Activated CD4-positive, CD25-positive, alpha-beta regulatory T cell treated with anti-CD3 and anti-CD28 coated beads, Interleukin-2, amount 50 U/mL, for 24 hours (primary cell): ENCODE measurements around the gene VAV3.

ENCODE experiments used
- ATAC-seq, 2 donors: fragments of 150-1000 bp; cut with Tn5 transposase; one replicate each; pipeline ENCODE4 v1.10.0; 2021; ENCODE audit warnings: mild to moderate bottlenecking in 1 of 2, moderate library complexity in 1 of 2

Gene VAV3

DNA sequence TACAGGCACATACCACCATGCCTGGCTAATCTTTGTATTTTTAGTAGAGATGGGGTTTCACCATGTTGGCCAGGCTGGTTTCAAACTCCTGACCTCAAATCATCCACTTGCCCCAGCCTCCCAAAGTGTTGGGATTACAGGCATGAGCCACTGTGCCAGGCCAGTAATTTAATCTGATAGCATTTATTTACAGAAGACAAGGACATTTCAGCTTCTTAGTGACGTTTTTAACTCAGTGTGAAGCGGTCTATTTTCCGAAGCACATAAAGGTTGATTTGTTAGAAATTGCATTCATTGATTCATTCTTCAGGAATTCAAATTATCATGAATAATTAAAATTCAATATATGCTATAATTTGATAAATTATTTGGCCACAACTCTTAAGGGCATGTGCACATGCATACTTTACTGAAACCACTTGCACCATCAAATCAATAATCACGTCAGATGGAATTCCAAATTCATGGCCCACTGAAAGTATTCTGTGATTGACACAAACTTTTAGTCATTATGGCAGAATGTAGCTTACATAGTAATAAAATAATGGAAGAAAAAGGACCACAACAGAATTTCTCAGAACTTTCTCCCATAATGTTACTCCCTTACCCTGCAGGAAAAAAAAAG, 339.5 kb downstream of the VAV3 start:
- ATAC-seq: no peak

GRCh38 chr1:107623431-107623830, 341.5 kb downstream of the VAV3 start:
- no peak for ATAC-seq

- peak; percentile 91 to 95 for ATAC-seq
Measured at GRCh38 chr1:107622966-107623365, 342.0 kb downstream of the VAV3 start.

DNA sequence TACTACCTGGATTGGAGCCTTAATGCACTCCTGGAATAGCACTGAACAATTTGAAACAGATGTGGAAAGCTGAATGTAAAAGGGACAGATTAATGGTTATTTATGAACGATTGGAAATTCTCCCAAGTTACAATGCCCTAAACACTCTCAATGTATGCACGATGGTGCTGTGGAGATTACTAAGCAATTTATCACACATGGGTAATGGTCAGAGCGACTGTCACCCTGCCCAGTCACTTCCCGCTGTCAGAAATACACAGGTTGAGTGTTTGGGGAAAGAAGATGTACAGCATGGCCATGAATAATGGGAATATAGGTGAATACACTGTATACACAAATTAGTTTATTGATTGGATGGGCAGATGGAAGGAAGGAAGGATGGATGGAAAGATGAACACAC, 342.4 kb downstream of the VAV3 start:
- no peak for ATAC-seq

DNA sequence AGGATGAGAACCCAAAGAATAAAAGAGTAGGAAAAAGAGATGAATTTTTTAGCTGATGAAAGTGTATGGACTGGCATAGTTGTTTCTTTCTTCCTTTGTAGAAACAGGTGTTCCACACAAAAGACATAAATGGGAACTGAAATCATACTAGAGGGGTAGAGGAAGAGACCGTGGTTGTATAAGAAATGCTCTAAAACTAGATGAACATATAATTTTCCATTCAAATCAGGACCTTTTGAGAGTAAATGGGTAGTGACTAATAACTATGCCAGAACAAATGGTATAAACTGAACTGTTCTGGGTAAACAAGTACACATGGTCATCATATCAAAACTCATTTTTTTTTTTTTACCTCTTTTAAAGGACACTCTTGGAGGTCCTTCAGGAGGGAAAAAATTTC, 344.2 kb downstream of the VAV3 start:
- no peak for ATAC-seq

- no peak for ATAC-seq
Measured at GRCh38 chr1:107618539-107618938, 346.4 kb downstream of the VAV3 start.

- ATAC-seq: no peak
Measured at GRCh38 chr1:107617921-107618320, 347.1 kb downstream of the VAV3 start.

GRCh38 chr1:107617456-107617855, 347.5 kb downstream of the VAV3 start:
- ATAC-seq: no peak

DNA sequence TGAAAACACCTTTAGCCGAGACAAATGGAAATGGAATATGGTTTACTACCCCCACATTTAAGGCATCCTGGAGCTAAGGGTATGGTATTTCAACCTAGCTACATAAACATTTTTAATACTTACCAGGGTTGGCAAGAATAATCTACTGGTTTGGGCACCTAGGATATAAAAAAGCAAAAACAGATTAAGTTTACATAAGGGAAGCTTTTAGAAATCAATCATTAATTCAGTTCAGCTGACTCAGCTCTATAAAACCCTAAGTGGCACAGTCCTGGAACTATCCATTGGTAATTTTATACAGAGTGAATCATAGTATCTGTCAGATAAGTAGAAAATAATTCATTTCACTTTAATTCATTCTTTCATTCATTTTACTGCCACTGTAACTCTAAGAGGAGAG, 355.2 kb downstream of the VAV3 start:
- ATAC-seq: no peak

DNA sequence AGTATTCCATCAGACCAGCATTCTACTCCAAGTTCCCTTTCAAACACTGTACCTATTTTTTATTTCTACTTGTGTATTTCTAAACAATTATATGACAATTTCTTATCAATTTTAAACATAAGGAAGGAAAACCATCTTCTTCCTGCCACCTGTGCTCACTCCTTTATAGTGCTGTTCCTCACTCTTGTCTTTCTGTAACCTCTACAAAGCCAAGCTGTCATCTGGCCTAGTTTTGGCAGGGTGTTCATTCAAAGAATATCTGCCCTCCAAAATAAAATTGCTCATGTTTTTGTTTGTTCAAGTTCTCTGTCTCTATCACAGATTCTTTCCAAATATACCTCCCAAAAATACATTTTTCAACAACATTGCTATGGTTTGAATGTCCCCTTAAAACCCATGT, 360.2 kb downstream of the VAV3 start:
- ATAC-seq: no peak

GRCh38 chr1:107600607-107601160, 364.3 kb downstream of the VAV3 start:
- no peak for ATAC-seq

- ATAC-seq: no peak
Measured at GRCh38 chr1:107599220-107599619, 365.8 kb downstream of the VAV3 start.

GRCh38 chr1:107597290-107597689, 367.7 kb downstream of the VAV3 start:
- no peak for ATAC-seq

GRCh38 chr1:107594536-107594935, 370.4 kb downstream of the VAV3 start:
- no peak for ATAC-seq

DNA sequence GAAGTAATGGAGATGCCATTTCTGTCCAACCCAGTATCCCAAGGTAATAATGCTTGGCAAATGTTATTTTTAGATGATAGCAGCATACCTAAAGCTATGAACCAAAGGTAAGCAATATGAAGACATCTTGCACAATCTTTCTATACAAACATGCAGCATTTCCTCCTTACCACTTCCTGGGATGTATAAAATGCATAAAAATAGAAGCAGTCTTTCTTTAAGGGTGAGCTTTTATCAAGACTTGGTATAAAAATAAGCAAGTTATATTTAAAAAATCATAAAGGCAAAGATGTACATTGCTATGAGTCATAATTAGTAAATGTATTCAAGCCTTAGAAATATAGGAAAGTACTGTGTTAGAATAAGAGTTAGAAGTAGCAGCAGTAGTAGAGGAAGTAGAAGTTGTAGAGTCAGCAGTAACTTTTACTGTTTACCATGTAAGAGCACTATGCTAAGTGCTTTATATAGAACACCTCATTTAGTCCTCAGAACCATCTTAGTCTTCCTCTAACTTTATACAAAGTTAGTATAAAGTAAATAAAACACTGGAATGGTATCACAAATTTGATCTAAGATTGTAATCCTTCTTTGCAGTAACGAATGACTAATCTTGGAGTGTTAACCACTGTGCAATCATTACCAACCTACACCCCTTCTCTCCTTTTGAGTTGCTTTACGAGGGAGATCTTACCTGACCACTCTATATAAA, 371.3 kb downstream of the VAV3 start:
- peak in 1 of 2 donors; percentile 36 for ATAC-seq

DNA sequence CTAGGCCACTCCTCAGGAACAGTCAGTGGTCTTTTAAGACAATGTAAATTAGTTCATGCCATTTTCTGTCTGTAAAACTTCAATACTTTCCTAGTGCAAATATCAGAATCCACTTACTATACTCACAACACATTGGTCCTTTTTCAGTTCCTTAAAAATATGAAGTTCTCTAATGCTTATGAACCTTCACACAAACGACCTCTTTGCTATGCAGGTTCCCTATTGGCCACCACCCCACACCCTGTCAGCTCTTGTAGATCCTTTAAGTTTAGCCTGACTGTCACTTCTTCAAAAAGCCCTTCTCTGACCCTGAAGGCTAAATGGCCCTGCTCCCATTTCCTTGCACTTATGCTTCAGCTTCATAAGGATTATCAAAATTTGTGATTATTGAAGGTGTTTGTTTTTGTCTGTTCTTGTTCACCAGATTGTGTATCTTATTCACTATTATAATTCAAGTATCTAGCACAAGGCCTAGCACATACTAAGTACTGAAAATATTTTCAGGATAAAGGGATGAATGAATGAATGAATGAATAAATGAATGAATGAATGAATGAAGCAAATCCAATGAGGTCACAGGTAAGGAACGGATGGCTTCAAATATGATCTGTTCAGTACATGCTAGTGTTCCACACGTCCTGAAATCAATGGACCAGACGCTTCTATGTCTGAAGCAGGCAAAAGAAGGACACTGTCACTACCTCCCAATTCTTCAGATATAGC, 373.9 kb downstream of the VAV3 start:
- no peak for ATAC-seq

DNA sequence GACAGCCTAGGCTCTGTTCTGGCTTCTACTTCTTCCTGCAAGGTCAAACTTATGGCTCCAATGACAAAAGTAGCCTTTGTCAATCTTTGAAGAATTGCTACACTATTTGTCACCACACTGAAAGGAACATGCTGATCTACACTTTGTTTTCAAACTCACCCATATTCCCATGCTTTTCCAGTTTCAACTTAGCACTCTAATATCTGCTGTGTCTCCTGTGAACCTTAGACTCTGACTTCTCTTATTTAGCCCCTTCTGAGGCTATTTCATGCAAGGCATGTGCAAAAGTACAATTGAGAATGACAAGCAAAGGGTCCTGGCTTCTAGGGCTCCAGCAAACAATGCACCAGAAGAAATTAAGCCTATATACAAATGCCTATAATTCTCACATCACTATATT, 374.9 kb downstream of the VAV3 start:
- no peak for ATAC-seq

DNA sequence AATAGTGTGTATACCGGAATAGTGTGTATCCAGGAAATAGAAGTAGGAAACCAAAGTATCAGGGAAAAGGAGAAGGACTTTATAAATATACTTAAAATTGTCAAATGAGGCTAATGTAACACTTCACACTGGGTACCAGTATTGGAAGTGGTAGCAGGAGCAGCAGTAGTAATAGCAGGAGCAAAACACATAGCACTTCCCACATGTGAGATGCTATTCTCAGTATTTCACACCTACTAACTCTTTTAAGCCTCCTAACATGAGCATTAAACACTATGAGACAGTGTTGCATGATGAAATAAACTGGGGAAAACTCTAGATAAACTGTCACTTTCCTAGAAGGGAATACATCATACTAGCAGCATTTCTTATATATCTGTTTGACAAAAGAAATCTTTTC, 376.7 kb downstream of the VAV3 start:
- ATAC-seq: no peak

DNA sequence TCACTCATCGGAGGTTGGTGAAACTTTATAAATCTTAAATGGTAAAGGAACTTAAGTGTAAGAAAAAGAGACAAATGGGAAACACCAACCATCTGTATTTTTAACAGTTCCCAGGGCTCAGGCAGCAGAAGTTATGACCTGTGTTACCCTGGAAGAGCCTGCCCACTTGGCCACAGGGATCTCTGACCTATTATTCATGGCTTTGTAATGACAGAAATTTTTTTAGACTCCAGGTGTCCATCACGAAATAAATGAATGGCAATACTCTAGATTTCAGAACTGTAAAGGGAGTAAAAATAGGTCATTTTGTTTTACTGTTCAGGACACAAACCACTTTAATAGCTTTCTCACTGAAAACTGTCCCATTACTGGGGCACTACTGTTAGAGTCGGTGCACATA, 389.8 kb downstream of the VAV3 start:
- ATAC-seq: no peak

- no peak for ATAC-seq
Measured at GRCh38 chr1:107574044-107574443, 390.9 kb downstream of the VAV3 start.

DNA sequence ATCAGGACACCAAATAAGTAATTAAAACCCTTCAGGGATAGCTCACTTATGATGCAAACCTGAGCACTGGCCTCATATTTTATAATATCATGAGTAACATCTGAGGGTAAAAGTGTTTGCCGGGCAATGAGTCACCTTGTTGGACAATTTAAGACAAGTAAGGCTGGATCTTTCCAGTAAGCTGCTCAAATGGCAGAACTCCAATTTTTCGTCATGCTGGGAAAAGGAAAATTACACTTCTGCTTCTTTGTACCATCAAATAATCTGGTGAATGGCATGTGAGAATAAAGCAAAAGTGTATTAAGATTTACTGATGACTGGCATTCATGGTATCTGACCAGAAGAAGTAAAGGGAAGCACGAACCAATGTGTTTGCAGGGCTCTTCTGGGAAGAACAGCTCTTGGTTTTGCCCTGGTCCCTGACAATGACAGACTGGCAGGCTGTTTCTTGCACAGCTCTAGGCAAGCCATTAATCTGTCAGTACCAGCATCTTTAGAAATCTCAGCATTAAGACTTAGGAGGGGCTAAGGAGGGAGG, 392.2 kb downstream of the VAV3 start:
- no peak for ATAC-seq

- ATAC-seq: no peak
Measured at GRCh38 chr1:107570768-107571167, 394.2 kb downstream of the VAV3 start.

DNA sequence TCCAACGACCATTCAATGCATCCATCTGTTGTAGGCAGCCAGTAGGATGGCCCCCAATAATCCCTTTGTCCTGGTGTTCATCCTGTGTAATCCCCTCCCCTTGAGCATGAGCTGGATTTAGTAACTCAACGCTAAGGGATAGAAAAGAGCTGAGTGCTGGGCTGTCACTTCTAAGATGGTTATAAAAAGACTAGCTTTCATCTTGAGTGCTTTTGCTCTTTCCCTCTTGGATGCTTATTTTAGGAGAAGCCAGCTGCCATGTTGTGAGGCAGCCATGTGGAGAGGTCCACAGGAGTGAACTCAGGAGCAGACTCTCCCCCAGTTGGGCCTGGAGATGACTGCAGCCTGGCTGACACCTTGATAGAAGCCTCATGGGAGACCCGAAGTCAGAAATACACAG, 401.5 kb downstream of the VAV3 start:
- ATAC-seq: no peak

DNA sequence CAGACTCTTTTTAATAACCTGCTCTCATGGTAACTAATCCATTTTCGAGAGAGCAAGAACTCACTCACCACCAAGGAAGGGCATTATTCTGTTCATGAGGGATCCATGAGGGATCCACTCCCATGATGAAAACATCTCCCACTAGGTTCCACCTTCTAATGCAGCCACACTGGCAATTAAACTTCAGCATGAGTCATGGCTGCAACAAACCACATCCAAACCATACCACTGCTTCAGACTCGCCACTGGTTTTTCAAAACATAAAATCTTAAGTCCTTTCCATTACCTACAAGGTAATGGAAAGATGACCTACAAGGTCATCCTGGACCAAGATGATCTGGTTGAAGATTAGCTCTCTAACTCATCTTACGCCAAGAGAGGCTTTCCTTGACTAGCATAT, 405.1 kb downstream of the VAV3 start:
- no peak for ATAC-seq
